ENCODE results near the gene LRRC59.

DNA sequence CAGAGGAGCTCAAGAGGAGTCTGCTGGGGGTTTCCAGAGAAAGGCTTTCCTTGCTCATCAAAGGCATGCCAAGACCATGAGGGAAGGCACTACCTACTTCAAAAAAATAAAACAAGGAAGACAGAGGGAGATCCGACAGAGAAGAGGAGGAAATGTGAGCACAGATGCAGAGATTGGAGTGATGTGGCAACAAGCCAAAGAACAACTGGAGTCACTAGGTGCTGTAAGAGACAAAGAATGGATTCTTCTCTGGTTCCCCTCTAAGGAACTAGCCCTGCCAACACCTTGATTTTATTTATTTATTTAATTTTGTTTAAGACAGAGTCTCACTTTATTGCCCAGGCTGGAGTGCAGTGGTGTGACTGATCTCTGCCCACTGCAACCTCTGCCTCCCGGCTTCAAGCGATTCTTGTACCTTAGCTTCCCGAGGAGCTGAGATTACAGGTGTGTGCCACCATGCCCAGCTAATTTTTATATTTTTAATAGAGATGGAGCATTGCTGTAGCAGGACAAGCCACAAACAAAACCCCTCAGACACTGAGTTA lies 14.9 kb upstream of the LRRC59 start:
- TF ChIP-seq, protein P1, sequence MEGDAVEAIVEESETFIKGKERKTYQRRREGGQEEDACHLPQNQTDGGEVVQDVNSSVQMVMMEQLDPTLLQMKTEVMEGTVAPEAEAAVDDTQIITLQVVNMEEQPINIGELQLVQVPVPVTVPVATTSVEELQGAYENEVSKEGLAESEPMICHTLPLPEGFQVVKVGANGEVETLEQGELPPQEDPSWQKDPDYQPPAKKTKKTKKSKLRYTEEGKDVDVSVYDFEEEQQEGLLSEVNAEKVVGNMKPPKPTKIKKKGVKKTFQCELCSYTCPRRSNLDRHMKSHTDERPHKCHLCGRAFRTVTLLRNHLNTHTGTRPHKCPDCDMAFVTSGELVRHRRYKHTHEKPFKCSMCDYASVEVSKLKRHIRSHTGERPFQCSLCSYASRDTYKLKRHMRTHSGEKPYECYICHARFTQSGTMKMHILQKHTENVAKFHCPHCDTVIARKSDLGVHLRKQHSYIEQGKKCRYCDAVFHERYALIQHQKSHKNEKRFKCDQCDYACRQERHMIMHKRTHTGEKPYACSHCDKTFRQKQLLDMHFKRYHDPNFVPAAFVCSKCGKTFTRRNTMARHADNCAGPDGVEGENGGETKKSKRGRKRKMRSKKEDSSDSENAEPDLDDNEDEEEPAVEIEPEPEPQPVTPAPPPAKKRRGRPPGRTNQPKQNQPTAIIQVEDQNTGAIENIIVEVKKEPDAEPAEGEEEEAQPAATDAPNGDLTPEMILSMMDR (IDR thresholded peaks at IDR 0.05; ENCODE audit: insufficient read depth, low read length, poor library complexity, severe bottlenecking) = no peak
- no peak for TF ChIP-seq EZH2phosphoT487 (conservative IDR thresholded peaks at IDR 0.05; ENCODE audit: low read length)

Measured in SU-DHL-6 (cell line).